ENCODE measurements around the gene HIP1.

GRCh38 chr7:75689246-75690099 is 49.3 kb downstream of the HIP1 start:
- TF ChIP-seq TCF12 (IDR thresholded peaks at IDR 0.05; ENCODE audit: low read depth): no peak
- no peak for TF ChIP-seq ZBTB7A (IDR thresholded peaks at IDR 0.05; ENCODE audit: low read depth)
- TF ChIP-seq CEBPB (IDR thresholded peaks at IDR 0.05): no peak
- no peak for TF ChIP-seq YY1 (IDR thresholded peaks at IDR 0.05; ENCODE audit: low read depth)
- no peak for TF ChIP-seq EGR1 (IDR thresholded peaks at IDR 0.05)
- TF ChIP-seq EP300 (IDR thresholded peaks at IDR 0.05; ENCODE audit: borderline replicate concordance): no peak

Measured in Ishikawa (cell line).